HG02870 (cell line): ENCODE data around the gene TMEM201.

Experiments
- ATAC-seq: cut with Tn5 transposase; IDR thresholded peaks from one replicate; pipeline ENCODE4 v1.9.1; 2021; ENCODE audit warnings: mild to moderate bottlenecking, moderate library complexity; ENCODE audit not compliant: unreplicated experiment

The TMEM201 gene

DNA sequence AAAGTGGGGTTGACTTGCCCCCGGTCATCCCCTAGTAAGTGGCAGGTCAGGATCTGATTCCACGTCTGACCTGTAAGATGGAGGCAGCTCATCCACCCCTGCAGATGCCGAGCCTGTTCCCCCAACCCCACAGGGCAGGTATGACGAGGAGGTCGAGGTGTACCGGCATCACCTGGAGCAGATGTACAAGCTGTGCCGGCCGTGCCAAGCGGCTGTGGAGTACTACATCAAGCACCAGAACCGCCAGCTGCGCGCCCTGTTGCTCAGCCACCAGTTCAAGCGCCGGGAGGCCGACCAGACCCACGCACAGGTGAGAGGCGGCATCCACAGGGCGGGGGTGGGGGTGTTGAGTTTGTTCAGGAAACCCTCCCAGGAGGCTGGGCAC, 9.6 kb downstream of the TMEM201 start:
- no peak for ATAC-seq

DNA sequence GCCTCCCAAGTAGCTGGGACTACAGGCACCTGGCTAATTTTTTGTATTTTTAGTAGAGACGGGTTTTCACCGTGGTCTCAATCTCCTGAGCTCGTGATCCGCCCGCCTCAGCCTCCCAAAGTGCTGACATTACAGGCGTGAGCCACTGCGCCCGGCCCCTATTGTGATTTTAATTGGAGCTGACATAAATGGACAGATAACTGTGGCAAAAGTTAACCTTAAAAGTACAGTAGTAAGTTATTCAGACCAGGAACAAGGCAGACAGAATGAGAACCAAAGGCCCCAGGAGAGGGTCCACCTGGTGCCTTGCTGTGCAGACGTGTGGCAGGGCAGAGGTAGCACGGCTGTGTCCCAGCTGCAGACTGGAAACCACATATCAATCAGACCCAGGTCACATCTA, 11.0 kb downstream of the TMEM201 start:
- ATAC-seq: no peak

DNA sequence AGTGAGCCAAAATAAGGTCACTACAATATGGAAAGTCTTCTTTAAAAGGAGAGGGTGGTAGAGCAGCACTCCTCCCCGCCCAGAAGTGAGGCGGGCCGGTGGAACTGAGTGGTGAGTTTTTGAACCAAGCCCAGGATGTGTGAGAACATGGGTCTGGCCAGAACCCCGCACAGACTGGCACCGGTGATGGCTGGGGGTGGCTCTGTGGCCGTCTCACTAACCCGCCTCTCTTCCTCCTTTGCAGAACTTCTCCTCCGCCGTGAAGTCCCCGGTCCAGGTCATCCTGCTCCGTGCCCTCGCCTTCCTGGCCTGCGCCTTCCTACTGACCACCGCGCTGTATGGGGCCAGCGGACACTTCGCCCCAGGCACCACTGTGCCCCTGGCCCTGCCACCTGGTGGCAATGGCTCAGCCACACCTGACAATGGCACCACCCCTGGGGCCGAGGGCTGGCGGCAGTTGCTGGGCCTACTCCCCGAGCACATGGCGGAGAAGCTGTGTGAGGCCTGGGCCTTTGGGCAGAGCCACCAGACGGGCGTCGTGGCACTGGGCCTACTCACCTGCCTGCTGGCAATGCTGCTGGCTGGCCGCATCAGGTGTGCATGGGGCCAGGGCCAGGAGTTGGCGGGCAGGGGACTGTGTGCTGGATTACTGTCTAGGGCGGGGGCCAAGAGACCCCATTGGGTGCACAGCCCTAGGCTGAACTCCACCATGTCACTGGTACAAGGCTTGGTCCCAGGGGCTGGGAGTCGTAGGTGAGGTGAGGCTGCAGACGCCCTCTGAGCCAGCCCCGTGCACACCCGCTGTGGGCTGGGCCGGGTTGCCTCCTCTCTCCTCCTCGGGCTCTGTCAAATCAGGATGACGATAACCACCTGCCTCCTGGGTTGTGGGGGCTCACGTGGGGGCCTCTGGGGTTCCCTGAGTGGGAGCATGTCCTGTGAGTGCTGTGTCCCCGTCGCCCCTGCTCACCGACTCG, 12.4 kb downstream of the TMEM201 start:
- ATAC-seq: no peak

DNA sequence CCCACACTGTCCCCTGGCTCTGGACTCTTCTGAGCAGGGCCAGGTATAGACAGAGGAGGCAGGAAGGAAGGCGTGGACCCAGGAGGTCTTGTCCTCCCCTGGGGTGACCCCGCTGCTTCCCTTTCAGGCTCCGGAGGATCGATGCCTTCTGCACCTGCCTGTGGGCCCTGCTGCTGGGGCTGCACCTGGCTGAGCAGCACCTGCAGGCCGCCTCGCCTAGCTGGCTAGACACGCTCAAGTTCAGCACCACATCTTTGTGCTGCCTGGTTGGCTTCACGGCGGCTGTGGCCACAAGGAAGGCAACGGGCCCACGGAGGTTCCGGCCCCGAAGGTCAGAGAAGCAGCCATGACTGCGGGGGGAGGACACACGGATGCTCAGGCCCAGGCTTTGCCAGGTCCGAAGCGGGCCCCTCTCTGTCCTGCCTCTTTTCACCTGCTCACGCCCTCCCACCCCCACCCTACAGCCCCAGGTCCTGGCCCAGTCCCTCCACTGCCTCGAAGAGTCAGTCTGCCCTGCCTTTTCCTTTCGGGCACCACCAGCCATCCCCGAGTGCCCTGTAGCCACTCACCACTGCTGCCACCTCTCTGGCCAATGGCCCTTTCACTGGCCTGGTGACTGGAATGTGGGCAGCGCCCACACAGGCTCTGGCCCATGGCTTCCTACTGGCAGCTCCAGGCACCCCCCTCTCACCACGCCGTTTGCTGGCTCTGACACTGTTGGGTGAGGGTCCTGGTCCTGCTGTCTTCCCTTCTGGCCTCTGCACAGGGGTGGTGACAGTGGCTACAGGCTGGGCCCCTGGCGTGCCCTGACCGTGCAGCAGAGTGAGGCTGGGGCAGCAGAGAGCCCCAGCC, 13.5 kb downstream of the TMEM201 start:
- no peak for ATAC-seq

DNA sequence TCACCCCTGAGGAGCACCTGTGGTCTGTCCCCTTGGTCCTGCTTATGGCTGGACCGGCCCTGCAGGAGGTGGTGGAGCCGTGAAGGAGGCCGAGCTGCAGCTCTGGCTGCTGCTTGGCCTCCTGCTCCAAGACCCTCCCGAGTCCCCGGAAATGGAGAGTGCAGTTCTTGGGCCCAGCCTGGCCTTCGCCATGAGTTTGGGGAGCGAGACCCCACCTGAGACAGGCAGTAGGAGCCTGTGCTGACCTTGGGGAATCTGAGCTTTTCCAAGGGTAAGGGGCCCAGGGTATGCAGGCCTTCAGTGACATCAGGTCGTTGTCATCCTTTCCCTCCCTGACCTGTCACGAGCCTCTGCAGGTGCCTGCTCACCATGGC, 14.1 kb downstream of the TMEM201 start:
- no peak for ATAC-seq

DNA sequence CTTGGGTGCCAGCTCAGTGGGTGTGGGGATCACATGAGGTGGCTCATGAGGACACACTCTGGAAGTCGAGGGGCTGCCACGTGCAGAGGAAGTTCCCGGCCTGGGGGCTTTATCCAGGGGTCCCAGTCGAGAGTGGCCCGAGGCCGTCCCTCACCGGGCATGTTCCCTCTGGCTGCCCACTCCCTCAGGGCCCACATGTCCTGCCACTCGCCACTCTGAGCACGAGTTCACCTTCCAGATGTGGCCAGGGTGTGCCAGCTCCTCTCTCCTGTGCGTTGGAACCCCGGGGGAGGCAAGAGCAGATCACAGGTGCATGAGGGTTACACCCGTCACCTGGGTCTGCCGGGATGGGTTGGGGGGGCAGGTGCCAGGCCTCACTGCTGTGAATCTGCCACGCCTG, 14.6 kb downstream of the TMEM201 start:
- ATAC-seq: no peak

DNA sequence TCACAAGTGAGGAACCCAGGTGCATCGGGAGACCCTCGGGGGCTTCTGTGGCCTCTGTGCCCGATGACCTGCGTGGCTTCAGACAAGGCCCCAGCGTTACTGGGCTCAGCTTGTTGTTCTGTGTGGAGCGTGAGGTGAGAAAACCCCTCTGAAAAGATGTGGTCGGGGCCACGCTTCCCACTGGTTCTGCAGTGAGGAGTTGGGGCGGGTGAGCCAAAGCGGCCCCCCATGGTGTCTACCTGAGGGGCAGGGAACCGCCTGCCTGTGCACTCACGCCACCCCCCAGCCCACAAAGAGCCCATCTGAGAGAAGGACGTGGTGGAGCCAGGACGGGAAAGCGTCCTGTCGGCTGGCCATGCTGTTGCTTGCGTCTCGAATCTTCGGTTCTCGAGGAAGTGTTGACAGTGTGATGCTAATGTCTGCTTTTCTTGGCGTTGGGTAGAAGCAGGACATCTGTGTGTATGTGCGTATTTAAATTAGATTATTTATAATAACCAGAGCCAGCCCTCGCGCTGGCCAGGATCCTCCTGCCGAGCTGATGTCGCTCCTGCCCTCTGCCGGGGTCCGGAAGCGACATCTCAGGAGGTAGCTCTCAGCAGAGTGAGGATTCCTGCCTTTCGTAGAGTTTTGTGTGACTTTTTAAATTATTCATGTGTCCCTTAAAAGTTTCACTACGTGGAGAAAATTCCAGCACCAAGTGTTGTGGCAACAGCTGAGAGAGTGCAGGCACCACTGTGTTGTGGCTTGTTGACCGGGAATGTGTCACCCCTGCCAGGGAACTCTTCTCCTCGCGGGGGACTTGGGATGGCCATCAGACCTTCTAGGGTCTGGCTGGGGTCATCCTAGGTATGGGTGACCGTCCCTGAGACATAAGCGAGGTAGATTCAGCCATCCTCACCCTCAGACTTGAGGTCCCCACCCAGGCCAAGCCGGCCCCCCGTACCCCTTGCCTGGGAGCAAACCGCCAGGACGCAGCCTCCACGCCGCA, 15.3 kb downstream of the TMEM201 start:
- no peak for ATAC-seq

DNA sequence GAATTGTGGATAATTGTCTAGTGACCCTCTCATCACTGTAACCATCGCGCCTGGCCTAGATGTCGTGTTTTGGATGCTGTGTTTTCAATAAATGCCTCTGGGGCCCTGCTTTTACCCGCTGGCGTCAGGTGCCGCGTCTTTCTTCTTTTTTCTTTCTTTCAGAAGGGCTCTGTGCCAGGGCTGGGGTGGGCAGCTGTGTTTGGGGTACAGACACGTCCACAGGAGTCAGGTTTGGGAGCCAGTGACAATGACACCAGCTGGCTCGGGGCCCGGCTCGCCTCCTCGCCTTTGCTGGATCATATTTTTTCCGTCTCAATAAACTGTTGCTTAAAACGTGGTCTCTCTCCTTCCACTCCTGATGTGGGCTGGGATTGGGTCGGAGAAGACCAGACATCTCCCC, 16.1 kb downstream of the TMEM201 start:
- ATAC-seq: no peak

DNA sequence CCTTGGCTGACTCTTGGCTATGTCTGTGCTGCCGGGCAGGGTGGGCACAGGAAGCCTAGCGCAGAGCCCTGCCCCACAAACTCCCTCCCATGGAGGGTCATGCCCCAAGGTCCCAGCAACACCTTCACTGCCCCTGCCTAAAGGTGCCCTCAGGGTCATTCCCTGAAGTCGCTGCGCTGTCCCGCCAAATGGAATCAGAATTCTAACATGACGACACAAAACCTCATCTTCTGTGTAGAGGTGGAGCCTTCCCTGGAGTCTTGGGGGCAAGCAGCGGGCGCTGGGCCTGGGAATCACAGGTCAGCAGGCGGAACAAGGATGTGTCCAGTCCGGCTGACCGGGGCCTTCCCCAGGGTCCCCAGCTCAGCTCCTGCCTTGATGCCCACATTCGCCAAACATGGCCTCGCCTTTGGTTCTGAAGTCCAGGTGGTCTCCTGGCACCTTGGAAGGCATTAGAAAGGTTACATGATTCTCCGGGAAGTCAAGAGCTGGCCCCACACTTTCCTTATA, 17.3 kb downstream of the TMEM201 start:
- ATAC-seq: no peak

DNA sequence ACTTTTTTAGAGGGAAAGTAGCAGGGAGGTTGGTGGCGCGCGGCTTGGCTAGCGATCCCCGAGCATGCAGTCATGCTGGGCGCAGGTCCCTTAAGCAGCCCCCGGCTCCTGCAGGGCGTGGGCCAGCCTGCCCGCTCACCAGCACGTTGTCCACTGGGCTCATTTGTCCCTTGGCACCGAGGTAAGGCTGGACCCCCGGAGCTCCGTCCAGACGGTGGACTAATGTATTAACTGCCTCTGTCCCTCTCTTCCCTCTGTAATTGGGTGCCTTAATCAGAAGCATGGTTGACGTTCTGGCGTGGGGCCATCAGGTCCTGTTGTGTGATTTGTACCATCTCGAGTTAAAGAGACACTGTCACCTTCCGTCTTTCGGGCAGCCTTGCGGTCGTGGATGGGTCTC, 17.7 kb downstream of the TMEM201 start:
- ATAC-seq: no peak

DNA sequence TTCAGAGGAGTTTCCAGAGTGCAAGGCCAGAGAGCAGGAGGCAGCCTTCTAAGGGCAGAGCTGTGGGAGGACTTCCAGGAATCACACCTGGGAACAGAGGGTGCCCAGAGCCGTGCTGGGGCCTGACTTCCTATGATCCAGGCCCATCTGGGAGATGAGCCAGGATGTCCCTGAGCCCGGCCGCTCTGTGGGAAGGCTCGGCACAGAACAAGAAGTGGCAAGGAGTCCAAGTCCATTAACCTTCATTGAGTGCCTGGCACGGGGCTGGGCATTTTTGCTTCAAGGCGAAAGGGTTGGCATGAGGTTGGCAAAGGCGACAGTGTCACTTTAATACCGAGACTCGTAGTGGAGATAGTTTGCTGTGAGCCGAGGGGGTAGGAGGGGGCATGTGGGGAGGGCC, 18.2 kb downstream of the TMEM201 start:
- ATAC-seq: no peak

DNA sequence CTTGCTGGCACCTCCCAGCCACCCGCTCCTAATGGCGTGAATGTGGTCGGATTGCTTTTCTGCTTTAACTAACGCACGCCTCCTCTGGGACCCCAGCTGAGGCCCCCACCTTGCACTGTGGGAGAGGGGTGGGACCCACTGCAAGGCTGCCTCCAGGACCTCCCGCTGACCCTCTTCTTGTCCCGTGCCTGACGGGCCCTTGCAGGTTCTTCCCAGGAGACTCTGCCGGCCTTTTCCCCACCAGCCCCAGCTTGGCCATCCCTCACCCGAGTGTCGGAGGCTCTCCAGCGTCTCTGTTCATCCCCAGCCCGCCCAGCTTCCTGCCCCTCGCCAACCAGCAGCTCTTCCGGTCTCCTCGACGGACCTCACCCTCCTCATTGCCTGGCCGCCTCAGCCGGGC, 18.6 kb downstream of the TMEM201 start:
- ATAC-seq: no peak

DNA sequence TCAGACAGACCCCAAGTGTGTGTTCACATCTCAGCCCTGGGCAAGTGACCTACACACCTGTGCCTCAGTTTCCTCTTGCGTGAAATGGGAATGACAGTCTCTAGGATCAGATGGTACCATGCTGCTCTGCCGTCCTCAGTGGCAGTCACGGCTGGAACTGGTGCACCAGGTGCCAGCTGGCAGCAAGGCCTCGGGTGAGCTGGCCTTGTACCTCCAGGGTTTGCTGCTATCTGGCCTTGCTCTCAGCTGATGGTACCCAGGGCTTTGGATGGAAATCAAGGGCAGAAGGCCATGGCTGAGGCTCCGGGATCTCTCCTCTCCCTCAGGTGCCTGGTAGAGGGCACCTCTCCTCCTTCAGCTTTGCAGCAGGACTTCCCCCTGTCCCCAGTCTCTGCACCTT, 21.3 kb downstream of the TMEM201 start:
- no peak for ATAC-seq

DNA sequence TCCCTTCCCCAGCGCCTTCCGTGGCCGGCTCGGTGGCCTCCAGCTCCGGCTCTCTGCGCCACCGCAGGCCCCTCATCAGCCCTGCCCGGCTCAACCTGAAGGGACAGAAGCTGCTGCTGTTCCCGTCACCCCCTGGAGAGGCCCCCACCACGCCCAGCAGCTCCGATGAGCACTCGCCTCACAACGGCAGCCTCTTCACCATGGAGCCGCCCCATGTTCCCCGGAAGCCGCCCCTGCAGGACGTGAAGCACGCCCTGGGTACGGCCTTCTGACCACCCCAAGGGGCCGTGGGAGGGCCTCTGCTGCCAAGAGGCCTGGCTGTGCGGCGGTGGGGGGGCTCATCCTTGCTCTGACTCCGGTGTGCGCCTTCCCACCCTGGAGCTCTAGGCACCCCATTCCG, 21.8 kb downstream of the TMEM201 start:
- ATAC-seq: no peak

DNA sequence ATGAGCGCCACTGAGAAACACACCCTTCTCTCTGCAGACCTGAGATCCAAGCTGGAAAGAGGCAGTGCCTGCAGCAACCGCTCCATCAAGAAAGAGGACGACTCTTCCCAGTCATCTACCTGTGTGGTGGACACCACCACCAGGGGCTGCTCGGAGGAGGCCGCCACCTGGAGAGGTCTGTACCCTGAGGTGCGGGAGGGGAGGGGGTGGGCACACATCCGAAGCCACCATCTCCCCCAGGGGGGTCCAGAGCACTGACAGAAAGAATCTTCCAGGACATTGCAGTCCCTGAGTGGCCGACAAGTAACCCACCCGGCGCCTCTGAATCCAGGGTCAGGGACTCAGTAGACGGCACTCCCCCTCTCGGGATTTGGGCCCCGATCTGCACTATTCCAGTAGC, 23.0 kb downstream of the TMEM201 start:
- no peak for ATAC-seq

DNA sequence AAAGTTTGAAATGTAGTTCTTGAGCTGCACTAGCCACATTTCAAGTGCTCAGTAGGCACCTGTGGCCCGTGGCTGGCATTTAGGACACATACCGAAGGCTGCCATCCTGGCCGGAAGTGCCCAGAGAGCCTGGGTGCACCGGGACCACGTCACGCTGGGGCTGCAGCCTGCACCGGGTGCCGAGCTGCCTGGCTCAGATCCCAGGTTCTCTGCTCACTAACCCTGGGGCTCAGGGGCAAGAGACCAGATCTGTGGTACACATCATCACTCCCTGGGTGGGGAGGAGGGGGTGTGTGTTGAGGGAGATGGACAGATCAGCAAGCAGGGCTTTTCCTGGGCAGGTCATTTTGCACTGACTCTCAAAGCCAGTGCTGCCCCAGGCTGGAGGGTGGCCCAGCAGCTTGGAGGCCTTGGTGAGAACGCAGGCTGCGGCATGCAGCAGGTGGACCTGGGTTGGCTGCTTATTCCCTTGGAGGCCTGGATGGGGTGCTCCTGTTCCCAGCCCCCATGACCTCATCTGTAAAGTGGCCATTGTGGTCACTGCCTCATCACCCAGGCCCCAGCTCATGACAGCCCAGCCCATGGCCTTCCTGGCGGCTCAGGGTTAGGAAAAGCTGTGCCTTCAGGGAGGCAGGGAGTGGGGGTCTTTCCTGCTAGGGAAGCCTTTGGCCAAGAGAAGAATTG, 23.6 kb downstream of the TMEM201 start:
- no peak for ATAC-seq

DNA sequence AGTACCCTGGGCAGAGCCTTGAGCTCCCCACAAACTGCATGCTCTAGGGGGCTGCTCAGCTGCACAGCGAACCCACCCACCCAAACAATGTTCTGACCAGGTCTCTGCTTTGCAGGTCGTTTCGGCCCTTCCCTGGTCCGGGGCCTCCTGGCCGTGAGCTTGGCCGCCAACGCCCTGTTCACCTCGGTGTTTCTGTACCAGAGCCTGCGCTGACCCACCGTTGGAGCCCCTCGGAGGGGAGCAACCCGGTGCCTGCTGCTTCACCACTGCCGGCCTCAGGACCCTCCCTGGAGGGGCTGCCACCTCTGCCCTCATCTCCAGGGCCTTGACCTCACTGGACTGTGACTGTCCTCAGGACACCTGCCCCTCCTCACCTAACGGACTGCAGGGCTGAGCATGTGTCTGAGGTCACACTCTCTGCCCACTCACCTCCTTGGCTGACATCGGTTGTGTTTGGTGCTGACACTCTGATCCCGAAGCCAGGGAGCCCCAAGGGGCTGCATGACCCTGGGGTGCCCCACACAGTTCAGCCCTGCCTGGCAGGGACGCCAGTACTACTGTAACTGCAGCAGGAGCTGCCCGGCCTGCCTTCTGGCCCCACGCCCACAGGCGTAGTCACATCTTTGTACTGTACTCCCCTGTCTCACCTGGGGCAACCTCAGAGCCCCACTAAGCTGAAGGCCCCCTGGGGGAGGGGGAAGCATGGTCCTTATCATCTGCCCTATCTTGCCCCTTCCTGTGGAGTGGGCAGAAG, 24.3 kb downstream of the TMEM201 start:
- ATAC-seq: no peak

DNA sequence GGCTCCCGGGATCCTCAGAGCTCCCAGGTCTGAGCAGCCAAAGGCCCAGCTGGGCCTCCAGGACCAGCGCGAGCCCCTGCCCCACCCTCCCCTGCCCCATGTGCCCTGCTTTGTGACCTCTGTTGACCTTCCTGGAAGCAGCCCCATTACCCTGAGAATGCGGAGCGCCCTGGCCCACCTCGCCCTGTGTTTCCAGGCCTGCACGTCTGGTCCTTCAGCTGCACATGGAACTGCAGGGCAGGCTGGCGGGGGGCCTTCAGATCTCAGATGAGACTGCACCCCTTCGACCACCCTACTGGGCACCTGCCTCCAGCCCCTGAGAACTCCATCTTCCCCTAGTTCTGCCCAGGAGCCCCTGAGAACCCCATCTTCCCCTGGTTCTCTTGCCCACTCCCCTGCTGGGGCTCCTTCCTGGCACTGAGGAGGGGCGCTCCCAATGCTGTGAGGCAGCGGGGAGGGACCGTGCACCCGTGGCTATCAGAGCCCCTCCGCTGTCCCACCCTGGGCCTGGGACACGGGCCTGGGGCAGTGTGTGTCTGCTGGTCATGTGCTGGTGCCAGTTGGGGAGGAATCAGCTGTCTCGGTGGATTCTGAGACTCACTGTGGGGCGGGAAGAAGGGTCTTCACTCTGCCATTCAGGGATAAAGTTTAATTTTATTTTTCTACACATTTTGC, 25.1 kb downstream of the TMEM201 start:
- no peak for ATAC-seq
